Suprapubic skin (tissue), 4 donors: Measurements from ENCODE around the gene CYP2E1. TPM values are rescaled to one million over a fixed set of nuclear protein-coding genes. Genes with fewer than 3 reads are reported as not detected.

Experiments
- DNase-seq, 2 donors: peaks; one replicate each; pipeline ENCODE4 v3.0.0-alpha.2; 2019; ENCODE audit warnings: low spot score in 2 of 2
- H3K27ac ChIP-seq: fragments of 200-600 bp; sonication (generic); one replicate; pipeline ENCODE4 v1.5.1; 2019
- H3K27me3 ChIP-seq: fragments of 200-600 bp; sonication (generic); one replicate; pipeline ENCODE4 v1.5.1; 2019
- H3K36me3 ChIP-seq: fragments of 200-600 bp; sonication (generic); one replicate; pipeline ENCODE4 v1.5.1; 2019
- H3K4me1 ChIP-seq: fragments of 200-600 bp; sonication (generic); one replicate; pipeline ENCODE4 v1.5.1; 2019
- H3K4me3 ChIP-seq: fragments of 200-600 bp; sonication (generic); one replicate; pipeline ENCODE4 v1.5.1; 2019; ENCODE audit warnings: mild to moderate bottlenecking
- H3K9me3 ChIP-seq: fragments of 200-600 bp; sonication (generic); one replicate; pipeline ENCODE4 v1.5.1; 2019
- EP300 ChIP-seq: sonication (generic); formaldehyde crosslinking; IDR thresholded peaks from one replicate; pipeline ENCODE4 v1.6.1; 2017; ENCODE audit warnings: antibody characterized with exemption
- POLR2A ChIP-seq, 2 donors: fragments of 450-650 bp; IDR thresholded peaks; one replicate each; pipeline ENCODE4 v1.6.1; 2017; ENCODE audit warnings: antibody characterized with exemption in 2 of 2, mild to moderate bottlenecking in 2 of 2, moderate library complexity in 2 of 2
- POLR2AphosphoS5 ChIP-seq, 3 donors: sonication (generic); formaldehyde crosslinking; IDR thresholded peaks; one replicate each; pipeline ENCODE4 v1.6.1; 2017; ENCODE audit warnings: antibody characterized with exemption in 3 of 3
- WGBS: methylation state at CpG from one replicate; pipeline ENCODE4 v1.1.5; 2018; 5-methylcytosine and 5-hydroxymethylcytosine counted together
- total RNA-seq, 4 donors: library from RNA; depleted of rRNA; stranded (reverse); fragments of >200 nt; gene quantifications; one replicate each; pipeline ENCODE4 v1.1.0, GENCODE V29; 2016
- TF ChIP-seq, protein P1 (sequence below), 2 donors: fragments of 200-600 bp in 1 of 2; fragments of 450-650 bp in 1 of 2; sonication (generic) in 1 of 2; IDR thresholded peaks; one replicate each; pipeline ENCODE4 v1.5.1; 2016 to 2019; ENCODE audit warnings: antibody characterized with exemption in 2 of 2, mild to moderate bottlenecking in 1 of 2, moderate library complexity in 1 of 2

Gene CYP2E1
- total RNA-seq, 4 donors from 2014 or later: 4.5 to 28.0 (median 19.3) TPM

DNA sequence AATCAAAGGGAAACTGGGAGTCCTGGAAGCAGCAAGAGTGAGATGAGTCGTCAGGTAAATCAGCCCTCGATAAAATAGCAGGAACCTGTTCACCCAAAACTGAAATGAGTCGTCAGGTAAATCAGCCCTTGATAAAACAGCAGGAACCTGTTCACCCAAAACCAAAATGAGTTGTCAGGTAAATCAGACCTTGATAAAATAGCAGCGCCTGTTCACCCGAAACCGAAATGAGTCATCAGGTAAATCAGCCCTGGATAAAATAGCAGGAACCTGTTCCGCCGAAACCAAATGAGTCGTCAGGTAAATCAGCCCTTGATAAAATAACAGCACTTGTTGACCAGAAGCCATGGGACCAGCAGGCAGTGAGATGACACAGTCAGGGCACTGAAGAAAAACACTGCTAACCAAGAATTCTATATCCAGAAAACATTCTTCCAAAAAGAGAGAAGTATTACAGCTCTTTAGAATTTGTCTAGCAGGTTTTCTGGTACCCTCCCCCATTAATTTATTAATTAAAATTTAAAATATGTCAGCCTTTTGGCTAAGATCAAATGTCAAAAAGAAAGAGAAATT, 3.4 kb upstream of the CYP2E1 start:
- peaks cover 21% of the 10 kb centered on the region for H3K27me3 ChIP-seq
- DNase-seq: no peak
- peaks cover 26% of the 10 kb centered on the region for H3K4me1 ChIP-seq
- H3K36me3 ChIP-seq: no peaks in the 10 kb centered on the region
- 93% methylated on average over 9 of the region's 9 CpGs for WGBS
- no peak overlapping the region for H3K4me3 ChIP-seq
- no peak overlapping the region for H3K27ac ChIP-seq
- TF ChIP-seq, protein P1, sequence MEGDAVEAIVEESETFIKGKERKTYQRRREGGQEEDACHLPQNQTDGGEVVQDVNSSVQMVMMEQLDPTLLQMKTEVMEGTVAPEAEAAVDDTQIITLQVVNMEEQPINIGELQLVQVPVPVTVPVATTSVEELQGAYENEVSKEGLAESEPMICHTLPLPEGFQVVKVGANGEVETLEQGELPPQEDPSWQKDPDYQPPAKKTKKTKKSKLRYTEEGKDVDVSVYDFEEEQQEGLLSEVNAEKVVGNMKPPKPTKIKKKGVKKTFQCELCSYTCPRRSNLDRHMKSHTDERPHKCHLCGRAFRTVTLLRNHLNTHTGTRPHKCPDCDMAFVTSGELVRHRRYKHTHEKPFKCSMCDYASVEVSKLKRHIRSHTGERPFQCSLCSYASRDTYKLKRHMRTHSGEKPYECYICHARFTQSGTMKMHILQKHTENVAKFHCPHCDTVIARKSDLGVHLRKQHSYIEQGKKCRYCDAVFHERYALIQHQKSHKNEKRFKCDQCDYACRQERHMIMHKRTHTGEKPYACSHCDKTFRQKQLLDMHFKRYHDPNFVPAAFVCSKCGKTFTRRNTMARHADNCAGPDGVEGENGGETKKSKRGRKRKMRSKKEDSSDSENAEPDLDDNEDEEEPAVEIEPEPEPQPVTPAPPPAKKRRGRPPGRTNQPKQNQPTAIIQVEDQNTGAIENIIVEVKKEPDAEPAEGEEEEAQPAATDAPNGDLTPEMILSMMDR (IDR thresholded peaks at IDR 0.05): no peak
- TF ChIP-seq EP300 (no peak), POLR2A (IDR thresholded peaks at IDR 0.05) (no peak), POLR2AphosphoS5 (IDR thresholded peaks at IDR 0.05) (no peak)
- no peaks in the 10 kb centered on the region for H3K9me3 ChIP-seq

DNA sequence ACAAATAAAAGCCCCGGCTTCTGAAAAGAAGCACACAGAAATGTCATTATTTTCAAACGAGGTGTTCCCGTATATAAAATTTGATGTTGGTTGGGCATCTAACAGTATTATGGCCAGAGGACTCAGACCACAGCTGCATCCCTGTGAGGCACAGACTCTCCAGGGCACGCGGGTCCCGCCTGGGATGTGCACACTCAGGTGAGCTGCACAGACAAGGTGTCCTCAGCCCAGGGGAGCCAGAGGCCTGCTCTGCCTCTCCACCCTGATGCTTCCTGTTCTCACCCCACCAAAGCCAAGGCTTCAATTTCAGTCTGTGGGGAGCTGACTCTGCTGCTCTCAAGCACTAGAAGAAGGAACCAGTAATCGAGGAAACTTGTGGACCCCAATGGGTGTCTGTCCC, 1.7 kb upstream of the CYP2E1 start:
- H3K36me3 ChIP-seq: no peaks in the 10 kb centered on the region
- DNase-seq: no peak
- no peak overlapping the region for H3K4me3 ChIP-seq
- peaks cover 32% of the 10 kb centered on the region for H3K27me3 ChIP-seq
- WGBS: 94% methylated on average over 7 of the region's 7 CpGs
- no peak overlapping the region for H3K27ac ChIP-seq
- H3K4me1 ChIP-seq: peaks cover 30% of the 10 kb centered on the region
- TF ChIP-seq, protein P1 (IDR thresholded peaks at IDR 0.05): no peak
- TF ChIP-seq EP300: no peak
- no peak for TF ChIP-seq POLR2A (IDR thresholded peaks at IDR 0.05)
- no peak for TF ChIP-seq POLR2AphosphoS5 (IDR thresholded peaks at IDR 0.05)
- no peaks in the 10 kb centered on the region for H3K9me3 ChIP-seq

DNA sequence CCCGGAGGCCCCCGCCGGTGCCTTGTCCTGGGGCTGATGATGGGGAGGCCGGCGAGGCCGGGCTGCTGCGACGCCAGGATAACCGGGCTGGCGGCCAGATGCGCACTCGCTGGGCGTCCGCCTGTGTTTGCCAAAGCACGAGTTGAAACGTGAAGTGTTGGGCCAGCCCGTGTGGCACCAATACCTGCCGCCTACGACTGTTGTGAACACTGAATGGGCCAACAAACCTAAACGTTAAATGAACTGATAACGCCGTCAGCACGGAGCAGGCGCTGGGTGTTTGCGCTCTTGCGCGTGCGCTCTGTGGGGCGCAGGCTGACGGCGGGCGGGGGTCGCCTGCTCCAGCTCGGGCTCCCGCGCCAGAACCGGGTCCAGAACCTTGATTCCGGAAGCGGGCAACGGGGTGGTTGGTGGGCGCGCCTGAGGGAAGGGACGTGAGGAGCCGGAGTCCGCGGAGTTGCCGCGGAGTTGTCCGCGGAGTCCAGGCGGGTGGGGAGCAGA, 658 bp downstream of the CYP2E1 start:
- peak overlapping the region; percentile 40 for H3K4me3 ChIP-seq
- WGBS: 44% methylated on average over 33 of the region's 51 CpGs
- H3K4me1 ChIP-seq: peaks cover 28% of the 10 kb centered on the region
- TF ChIP-seq EP300 (no peak), POLR2A (IDR thresholded peaks at IDR 0.05) (no peak), POLR2AphosphoS5 (IDR thresholded peaks at IDR 0.05) (no peak)
- TF ChIP-seq, protein P1 (IDR thresholded peaks at IDR 0.05): no peak
- no peaks in the 10 kb centered on the region for H3K9me3 ChIP-seq
- no peaks in the 10 kb centered on the region for H3K36me3 ChIP-seq
- peaks cover 32% of the 10 kb centered on the region for H3K27me3 ChIP-seq
- H3K27ac ChIP-seq: peak overlapping the region; percentile 43
- DNase-seq: no peak

DNA sequence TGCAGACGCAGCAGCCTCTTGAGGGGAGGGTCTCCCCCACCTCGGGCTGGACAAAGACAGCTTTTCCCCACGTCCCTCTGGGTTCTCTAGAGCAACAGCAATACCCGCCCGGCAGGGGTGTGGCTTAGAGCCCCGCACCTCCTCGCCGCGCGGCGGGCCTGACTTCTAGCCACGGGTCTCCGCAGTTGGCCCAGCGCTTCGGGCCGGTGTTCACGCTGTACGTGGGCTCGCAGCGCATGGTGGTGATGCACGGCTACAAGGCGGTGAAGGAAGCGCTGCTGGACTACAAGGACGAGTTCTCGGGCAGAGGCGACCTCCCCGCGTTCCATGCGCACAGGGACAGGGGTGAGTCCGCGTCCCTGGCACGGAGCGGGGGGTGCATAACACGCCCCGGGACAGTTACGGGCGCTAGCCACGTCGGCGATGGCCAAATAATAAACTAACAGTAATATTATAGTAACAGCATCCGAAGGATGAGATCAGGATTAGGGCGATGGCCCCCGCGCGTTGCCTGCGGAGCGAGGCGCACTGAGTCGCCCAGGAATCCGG, 1.2 kb downstream of the CYP2E1 start:
- peaks cover 32% of the 10 kb centered on the region for H3K27me3 ChIP-seq
- 27% methylated on average over 20 of the region's 50 CpGs for WGBS
- H3K9me3 ChIP-seq: no peaks in the 10 kb centered on the region
- no peak for DNase-seq
- TF ChIP-seq, protein P1 (IDR thresholded peaks at IDR 0.05): no peak
- TF ChIP-seq POLR2A (IDR thresholded peaks at IDR 0.05) (no peak), EP300 (no peak)
- H3K36me3 ChIP-seq: no peaks in the 10 kb centered on the region
- peaks cover 28% of the 10 kb centered on the region for H3K4me1 ChIP-seq
- peak overlapping the region; percentile 43 for H3K27ac ChIP-seq
- H3K4me3 ChIP-seq: peak overlapping the region; percentile 40

DNA sequence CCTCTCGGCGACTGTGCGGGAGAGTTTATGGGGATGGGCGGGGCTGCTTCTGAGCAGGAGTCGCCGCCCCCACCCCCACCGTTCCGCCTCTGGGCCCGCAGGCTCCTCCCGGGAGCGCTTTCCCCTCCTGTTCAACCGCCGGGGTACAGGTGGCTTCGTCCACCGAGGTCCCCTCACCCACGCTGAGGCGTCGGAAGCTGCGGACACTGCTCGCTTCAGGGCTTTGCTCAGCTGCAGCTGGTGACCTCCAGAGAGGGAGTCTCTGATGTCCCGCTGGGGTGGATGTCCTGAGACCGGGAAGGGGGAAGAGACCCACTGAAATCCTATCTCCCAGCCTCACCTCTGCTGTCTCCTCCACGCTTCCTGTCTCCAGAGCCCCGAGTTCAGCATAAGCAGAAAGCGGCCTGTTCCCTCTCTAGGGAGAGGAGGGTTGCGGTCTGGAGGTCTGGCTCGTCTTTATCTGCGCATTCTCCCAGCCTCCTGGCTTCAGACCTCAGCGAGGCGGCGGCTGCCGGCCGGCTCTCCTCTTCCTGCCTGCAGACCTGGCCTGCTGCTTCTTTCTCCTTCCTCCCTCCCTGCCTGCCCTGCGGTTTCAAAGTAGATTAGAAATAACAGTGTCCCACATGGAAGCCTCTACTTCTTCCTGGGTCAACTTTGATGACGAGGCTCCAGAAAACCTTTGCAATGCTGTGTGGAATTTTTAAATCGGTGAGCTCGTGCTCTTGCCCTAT, 1.8 kb downstream of the CYP2E1 start:
- WGBS: 26% methylated on average over 12 of the region's 37 CpGs
- TF ChIP-seq POLR2A (IDR thresholded peaks at IDR 0.05) (no peak), EP300 (no peak), POLR2AphosphoS5 (IDR thresholded peaks at IDR 0.05) (no peak)
- TF ChIP-seq, protein P1 (IDR thresholded peaks at IDR 0.05): no peak
- H3K36me3 ChIP-seq: no peaks in the 10 kb centered on the region
- peak overlapping the region; percentile 40 for H3K4me3 ChIP-seq
- H3K4me1 ChIP-seq: peaks cover 28% of the 10 kb centered on the region
- DNase-seq: no peak
- H3K27me3 ChIP-seq: peaks cover 32% of the 10 kb centered on the region
- H3K9me3 ChIP-seq: no peaks in the 10 kb centered on the region
- no peak overlapping the region for H3K27ac ChIP-seq
